NCI-H69 (cell line): ENCODE measurements around the gene PXN.

ENCODE experiments used
- DNase-seq: peaks from one replicate; lab custom pipeline; 2025; lab: John Stamatoyannopoulos, UW

The PXN gene

DNA sequence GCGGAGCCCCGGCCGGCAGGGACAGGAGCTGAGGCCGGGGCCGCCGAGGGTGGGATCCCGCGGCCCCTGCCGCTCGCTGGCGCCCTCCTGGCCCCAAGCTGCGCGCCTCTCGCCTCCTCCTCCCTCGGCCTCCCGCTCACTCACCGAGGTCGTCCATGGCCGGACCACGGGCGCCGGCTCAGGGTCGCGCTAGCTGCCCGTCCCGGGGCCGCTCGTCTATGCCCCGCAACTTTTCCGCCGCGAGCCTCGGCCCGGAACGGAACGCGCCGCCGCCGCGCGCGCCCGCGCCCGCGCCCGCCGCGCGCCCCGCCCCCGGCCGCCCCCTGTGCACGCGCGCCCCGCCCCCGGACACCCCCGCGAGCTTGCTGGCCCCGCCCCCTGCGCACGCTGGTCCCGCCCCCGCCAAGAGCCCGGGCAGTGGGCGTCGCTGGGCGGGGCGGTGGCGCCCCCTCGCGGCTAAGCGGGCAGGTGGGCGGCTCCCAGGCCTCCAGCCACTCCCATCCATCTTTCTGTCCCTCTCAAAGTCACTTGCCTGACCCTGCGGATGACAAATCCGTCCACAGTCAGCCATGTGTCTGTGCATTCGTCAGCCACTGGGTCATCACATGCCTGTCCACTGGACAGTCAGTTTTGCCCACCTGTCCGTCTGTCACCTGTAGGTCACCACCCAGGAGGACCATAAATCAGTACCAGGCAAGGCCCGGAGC, at the start of gene PXN:
Gene PXN (minus strand): TSS at position 258 of the 707 bp plus-strand sequence. CDS start 101 bp downstream, at position 157.
- DNase-seq = peak; percentile 89

DNA sequence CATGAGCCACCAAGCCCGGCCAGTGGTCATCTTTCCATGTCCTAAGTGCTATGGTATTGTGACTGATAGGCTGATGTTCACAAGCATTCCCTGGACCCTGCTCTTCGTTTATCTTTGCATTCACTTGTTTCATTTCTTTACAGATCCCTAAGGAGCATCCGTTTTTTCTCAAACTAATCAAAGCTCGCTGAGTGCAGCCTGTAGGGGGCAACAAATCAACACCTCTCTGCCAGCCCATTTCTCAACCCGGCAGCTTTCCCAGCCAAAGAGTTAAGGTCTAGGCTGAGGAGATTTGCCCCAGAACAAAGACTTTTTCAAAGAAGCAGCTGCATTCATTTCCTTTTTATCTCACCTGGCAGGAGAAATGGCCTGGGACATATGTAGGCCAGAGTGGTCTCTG, 48.7 kb upstream of the PXN start:
- DNase-seq = peak; percentile 55

DNA sequence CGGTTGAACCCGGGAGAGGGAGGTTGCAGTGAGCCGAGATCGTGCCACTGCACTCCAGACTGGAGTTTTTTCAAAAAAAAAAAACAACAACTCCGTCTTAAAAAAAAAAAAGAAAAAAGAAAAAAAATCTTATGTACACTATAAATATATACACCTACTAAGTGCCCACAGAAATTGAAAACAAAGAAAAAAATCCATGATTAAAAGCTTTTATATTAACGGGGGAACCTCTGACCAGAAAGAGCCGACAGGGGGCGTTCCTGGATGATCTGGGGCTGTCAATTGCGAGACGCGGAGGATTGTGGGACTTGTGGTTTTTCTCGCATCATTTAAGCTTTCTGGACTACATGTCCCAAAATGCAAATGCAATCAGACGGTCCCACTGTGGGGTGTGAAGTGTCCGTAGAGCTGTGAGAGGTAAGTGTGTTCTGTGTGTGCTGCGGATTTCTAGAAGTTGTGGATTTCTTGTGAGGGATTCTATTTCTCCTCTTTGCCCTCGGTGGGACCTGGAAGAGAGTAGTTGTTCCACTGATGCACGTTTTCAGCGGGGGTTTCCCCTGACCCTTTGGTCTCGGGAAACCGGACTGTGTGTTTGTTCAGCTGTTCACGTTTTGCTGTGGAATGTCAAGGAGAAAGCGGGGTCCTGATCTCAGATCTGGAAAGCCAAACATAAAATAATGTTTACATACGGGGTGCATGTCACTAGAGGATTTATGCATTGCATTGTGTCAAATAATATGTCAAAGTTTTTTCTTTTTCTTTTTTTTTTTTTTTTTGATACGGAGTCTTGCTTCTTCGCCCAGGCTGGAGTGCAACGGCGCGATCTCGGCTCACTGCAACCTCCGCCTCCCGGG, 36.7 kb upstream of the PXN start, which contains the start of gene SIRT4:
Gene SIRT4 (plus strand): TSS at position 360 of the 854 bp plus-strand sequence. CDS start 1,241 bp downstream, outside the sequence.
- peak; percentile 97 for DNase-seq

- DNase-seq = peak; percentile 98
Observed at GRCh38 chr12:120292661-120293531, 27.4 kb upstream of the PXN start, which contains the start of gene RNU4-1. RNU4-1 (minus strand) TSS chr12:120293237.

DNA sequence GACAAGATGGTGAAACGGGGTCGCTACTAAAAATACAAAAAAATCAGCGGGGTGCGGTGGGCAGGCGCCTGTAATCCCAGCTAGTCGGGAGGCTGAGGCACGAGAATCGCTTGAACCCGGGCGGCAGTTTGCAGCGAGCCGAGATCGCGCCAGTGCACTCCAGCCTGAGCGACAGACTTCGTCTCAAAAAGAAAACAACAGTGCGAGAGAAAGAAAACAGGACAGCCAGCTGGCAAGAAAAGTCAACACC, 26.8 kb upstream of the PXN start:
- no peak for DNase-seq

DNA sequence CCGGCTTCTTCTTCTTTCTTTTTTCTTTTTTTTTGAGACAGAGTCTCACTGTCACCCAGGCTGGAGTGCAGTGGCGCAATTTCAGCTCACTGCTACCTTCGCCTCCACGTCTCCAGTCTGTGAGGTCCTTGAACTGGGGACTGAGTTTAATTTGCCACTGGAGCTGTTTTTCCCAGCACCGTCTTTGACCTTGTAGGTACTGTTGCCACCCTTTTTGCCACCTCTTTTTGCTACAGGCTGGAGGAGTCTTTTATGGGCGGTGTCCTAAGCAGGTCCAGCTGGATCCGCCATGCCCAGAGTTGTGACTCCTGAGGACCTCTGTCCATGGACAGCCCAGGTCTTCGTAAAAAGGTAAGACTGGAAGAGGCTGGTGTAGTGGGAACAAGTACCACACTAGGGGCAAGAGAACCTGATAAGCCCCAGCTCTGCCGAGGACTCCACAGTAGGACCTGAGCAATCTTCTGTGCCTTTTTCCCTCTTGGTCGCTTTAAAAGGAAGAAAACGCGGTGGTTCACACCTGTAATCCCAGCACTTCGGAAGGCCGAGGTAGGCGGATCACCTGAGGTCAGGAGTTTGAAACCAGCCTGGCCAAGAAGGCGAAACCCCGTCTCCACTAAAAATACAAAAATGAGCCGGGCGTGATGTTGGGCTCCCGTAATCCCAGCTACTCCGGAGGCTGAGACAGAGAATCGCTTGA, 25.2 kb upstream of the PXN start:
- DNase-seq = peak; percentile 76

DNA sequence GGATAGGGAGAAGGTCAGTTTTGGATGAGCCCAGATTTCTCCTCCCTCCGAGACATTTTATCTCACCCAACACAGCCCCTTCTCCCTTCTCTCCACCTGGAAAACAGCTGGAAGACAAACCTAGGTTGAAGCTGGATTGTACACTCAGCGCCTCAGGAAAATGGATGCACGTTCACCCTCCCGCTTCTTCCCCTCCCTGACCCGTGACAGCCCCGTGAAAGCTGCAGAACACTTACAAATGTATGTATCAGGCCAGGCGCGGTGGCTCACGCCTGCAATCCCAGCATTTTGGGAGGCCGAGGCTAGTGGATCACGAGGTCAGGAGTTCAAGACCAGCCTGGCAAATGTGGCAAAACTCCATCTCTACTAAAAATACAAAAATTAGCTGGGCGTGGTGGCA, 22.0 kb upstream of the PXN start:
- DNase-seq = no peak

- DNase-seq = no peak
Observed at GRCh38 chr12:120286768-120287490, 21.4 kb upstream of the PXN start.

GRCh38 chr12:120284381-120284780, 18.9 kb upstream of the PXN start:
- DNase-seq = no peak

- DNase-seq = no peak
Observed at GRCh38 chr12:120283318-120283717, 17.8 kb upstream of the PXN start.

DNA sequence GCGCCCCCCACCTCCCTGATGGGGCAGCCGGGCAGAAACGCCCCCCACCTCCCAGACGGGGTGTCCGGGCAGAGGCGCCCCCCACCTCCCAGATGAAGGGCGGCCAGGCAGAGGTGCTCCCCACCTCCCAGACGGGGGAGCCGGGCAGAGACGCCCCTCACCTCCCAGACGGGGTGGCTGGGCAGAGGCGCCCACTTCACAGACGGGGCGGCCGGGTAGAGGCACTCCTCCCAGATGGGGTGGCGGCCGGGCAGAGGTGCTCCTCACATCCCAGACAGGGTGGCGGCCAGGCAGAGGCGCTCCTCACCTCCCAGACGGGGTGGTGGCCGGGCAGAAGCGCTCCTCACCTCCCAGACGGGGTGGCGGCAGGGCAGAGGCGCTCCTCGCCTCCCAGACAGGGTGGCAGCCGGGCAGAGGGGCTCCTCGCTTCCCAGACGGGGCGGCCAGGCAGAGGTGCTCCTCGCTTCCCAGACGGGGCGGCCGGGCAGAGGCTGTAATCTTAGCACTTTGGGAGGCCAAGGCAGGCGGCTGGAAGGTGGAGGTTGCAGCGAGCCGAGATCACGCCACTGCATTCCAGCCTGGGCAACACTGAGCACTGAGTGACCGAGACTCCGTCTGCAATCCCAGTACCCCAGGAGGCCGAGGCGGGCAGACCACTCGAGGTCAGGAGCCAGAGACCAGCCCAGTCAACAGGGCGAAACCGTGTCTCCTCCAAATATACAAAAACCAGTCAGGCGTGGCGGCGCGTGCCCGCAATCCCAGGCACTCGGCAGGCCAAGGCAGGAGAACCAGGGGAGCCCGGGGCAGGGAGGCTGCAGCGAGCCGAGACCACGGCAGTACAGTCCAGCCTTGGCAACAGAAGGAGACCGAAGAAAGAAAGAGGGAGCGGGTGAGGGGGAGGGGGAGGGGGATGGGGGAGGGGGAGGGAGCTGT, 12.9 kb upstream of the PXN start:
- no peak for DNase-seq

DNA sequence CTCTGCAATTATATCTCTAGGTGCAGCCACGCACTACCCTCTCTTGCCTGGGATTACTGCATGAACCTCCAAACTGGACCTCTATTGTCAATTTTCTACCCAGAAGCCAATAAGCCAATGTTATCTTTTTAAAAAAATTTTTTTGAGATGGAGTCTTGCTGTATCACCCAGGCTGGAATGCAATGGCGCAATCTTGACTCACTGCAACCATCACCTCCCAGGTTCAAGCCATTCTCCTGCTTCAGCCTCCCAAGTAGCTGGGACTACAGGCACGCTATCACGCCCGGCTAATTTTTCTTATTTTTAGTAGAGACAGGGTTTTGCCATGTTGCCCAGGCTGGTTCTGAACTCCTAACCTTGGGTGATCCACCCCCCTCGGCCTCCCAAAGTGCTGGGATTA, 11.2 kb upstream of the PXN start:
- no peak for DNase-seq

- no peak for DNase-seq
Observed at GRCh38 chr12:120267736-120268135, 2.2 kb upstream of the PXN start.

DNA sequence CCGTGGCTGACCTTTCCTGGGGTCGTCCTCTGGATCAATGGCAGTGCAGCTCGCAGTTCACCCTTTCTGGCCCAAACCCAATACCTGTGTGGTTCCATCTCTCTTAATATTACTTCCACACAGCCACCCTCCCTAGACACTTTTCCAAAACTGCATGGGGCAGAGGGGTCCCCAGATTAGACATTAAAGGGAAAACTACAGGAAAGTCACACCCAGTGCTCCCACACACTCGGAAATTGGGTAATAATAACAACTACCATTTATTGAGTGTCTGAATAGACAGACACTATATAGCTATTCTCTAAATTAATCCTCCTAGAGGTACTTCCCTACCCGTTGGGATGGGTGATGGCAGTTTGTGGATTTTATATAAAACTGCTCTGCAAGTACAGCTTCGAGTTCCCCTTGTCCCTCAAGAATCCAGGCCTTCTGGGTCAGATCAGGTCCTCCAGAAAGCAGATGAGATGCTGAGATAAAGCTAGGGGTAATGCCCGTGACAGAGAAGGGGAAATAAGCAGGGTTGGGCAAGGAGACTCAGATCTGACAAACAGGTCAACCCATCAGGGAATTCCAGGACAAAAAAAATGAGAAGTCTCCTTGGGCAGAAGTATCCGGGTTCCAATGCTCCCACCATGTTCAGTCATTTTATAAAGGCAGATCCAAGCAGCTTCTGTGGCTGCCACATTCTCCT, 795 bp upstream of the PXN start:
- no peak for DNase-seq

DNA sequence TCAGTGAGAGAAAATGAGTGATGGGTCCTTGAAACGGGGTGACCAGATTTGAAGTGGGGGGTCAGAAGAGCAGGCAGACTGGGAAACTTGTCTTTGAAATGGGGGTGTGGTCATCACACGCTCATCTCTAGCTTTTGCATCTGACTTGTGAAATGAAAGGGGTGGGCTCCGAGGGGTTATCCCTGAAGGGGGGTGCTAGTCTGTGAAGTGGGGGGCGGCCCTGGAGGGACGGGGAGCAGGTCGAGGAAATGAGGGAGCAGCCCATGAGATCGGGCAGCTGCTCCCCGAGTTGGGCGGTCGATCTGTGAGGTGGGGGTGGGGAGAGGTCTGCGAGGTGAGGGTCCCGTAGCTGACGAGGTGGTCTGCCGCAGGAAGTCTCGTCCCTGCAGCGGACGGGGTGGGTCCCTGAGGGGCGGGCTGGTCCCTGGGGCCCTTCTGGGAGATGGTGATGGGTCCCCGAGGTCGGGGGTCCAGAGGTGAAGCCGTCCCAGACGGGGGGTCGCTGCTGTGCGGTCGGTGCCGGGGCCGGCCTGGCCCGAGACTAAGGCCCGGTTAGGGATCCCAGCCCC, 542 bp downstream of the PXN start:
- DNase-seq = no peak

DNA sequence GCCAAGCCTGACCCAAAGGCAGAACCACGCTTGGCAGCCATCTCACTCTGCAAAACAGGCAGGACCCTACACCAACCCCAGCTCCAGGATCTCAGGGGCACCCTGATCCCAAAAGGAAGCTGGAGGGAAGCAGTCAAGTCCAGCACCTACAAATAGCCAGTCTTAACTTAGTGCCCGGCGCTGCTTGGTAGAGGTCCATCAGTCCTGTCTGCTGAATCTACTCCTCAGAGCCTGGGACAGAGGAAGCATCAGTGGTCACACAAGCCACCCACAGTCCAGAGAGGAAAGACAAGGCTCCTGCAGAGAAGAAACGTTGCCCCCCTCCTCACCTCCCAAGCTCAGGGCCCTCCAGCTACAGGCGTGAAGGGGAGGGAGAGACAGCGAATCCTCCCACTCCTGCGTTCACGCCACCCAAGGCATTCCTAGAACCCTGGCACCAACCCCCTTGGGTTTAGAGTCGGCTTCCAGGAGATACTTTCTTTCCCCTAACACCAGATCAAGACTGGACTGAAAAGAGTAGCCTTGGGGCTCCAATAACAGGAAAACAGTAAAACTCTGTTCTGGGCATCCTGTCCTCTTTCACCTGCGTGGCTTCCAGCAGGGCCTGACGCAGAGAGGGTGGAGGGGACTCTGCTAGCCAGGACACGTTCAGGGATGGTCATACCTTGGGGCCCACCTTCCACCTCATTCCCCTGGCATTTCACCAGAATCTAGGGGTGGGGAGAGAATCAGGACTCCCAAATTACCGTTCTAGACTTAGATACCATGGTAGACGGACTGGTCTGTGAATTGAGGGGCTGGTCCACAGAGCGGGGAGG, 1.2 kb downstream of the PXN start:
- peak; percentile 31 for DNase-seq

- DNase-seq = no peak
Observed at GRCh38 chr12:120263748-120264085, 1.8 kb downstream of the PXN start.
